ENCODE data around the gene PHAX.

GRCh38 chr5:126615286-126615685, 14.5 kb downstream of the PHAX start:
- TF ChIP-seq CTCF (IDR thresholded peaks at IDR 0.05) (no peak), ZFX (IDR thresholded peaks at IDR 0.05; ENCODE audit: borderline replicate concordance) (no peak)
